Dendritic cell treated with granulocyte-macrophage colony-stimulating factor and Interleukin-4, amounts not matched to agents 40 ng/mL and 50 ng/mL, for 4 days (primary cell): ENCODE data around the gene ESPNL.
A peak's percentile ranks its signal among the peaks of the same experiment; 100 is the strongest.
"Not testable (repeated sequence)": the region's sequence is repeated elsewhere in the genome, so short reads cannot be mapped to it uniquely, and the experiment has no call there.

Source experiments
- H3K27ac Mint-ChIP-seq: one replicate; pipeline ENCODE4 v1.8.0; 2022; ENCODE audit warnings: mild to moderate bottlenecking, mixed read lengths
- H3K27me3 Mint-ChIP-seq: one replicate; pipeline ENCODE4 v1.8.0; 2022; ENCODE audit warnings: mild to moderate bottlenecking, mixed read lengths
- H3K36me3 Mint-ChIP-seq: one replicate; pipeline ENCODE4 v1.8.0; 2022; ENCODE audit warnings: low read depth, mixed read lengths
- H3K4me1 Mint-ChIP-seq: one replicate; pipeline ENCODE4 v1.8.0; 2022; ENCODE audit warnings: low read depth, mixed read lengths
- H3K4me3 Mint-ChIP-seq: one replicate; pipeline ENCODE4 v1.8.0; 2022; ENCODE audit warnings: mild to moderate bottlenecking, moderate library complexity, mixed read lengths
- H3K9me3 Mint-ChIP-seq: one replicate; pipeline ENCODE4 v1.8.0; 2022; ENCODE audit warnings: mixed read lengths
- intact Hi-C: fragments of 100-400 bp; cut with micrococcal nuclease; formaldehyde crosslinking; loops from one replicate; pipeline ENCODE4 v1.15.0; 2022

ESPNL gene

DNA sequence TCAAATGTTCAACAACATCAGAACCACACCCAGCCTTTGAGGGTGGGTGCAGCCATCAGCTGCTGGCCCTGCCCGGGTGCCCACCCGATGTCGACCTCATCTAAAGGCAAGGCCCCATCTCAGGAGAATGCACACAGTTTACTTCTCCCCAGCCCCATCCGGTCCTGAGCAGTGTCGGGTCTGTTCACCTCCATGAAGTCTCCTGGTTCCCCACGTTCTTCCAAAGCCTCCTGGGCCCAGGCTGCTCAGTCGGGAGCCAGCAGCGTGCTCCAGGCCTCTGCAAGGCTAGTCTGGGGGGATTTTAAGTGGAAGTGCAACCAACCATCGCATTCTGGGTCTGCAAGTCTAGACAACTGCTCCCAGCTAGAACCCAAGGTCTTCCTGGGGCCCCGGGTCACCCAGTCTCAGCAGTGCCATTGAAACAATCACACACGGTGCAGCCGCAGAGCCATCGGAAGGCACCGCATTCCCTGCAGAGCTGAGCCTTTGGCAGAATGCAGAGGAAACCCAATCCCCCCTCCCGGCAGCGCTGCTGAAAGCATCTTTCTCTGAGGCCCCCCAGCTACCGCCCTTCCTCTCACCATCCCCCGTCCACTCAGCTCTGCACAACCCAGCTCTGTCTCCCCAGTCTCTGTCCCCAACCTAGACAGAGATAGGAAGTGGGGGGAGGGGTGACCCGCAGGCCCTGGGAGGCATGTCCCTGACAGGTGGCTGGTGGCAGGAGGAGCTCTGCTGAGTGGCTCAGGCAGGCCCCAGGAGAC is 8.5 kb downstream of the ESPNL start:
- H3K27ac Mint-ChIP-seq = peak overlapping the region; percentile 67
- H3K36me3 Mint-ChIP-seq = peaks cover 28% of the 10 kb centered on the region
- peaks cover 59% of the 10 kb centered on the region for H3K4me1 Mint-ChIP-seq
- no peak overlapping the region for H3K4me3 Mint-ChIP-seq
- H3K9me3 Mint-ChIP-seq = peaks cover 21% of the 10 kb centered on the region
- intact Hi-C loops = no loop called here
- H3K27me3 Mint-ChIP-seq = peaks cover 3% of the 10 kb centered on the region

DNA sequence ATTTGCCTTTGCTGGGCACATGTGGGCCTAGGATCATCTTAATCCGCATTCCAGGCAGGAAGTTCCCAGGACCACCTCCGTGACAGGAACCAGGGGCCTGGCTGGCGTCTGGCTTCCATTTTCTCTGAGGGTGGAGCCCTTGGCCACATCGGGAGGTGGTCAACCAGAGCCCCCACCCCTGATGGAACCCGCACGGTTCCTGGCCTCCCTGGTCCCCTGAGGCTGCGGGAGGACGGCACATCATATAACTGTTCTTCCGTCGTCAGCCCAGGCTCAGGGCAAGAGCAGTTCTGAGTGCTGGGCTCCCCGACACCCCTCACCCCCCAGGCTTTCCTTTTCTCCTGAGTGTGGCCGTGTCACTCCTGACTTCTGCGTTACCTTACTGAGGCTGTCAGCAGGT is 13.5 kb downstream of the ESPNL start:
- H3K9me3 Mint-ChIP-seq = peaks cover 21% of the 10 kb centered on the region
- intact Hi-C loops = no loop called here
- H3K27ac Mint-ChIP-seq = no peak overlapping the region
- H3K36me3 Mint-ChIP-seq = peaks cover 23% of the 10 kb centered on the region
- H3K4me1 Mint-ChIP-seq = peaks cover 12% of the 10 kb centered on the region
- no peak overlapping the region for H3K4me3 Mint-ChIP-seq
- H3K27me3 Mint-ChIP-seq = peaks cover 21% of the 10 kb centered on the region

DNA sequence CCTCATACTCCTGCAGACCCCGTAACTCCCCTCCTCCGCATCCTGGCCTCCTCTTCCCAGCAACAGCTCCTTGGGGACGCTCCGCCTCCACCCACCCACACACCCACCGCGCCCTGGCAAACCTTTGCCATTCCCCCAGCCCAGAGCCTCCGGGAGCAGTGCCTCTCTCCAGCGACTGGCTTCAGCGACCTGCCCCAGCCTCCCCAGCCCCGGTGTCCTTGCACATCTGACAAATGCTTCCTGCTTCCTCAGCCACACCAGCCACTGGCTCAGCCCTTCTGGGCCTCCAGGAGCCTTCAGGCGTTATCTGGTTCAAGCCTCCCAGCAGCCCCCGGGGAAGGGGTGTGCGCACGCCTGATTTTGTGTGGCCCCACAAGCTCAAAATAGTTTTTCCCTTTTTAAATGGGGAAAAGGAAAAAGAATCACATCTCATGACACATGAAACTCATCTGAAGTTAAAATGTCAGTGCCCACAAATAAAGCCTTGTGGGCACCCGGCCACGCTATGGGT is 14.2 kb downstream of the ESPNL start:
- H3K27ac Mint-ChIP-seq = no peak overlapping the region
- peaks cover 29% of the 10 kb centered on the region for H3K36me3 Mint-ChIP-seq
- peaks cover 21% of the 10 kb centered on the region for H3K9me3 Mint-ChIP-seq
- intact Hi-C loops = no loop called here
- peaks cover 29% of the 10 kb centered on the region for H3K27me3 Mint-ChIP-seq
- no peak overlapping the region for H3K4me3 Mint-ChIP-seq
- H3K4me1 Mint-ChIP-seq = peaks cover 4% of the 10 kb centered on the region

DNA sequence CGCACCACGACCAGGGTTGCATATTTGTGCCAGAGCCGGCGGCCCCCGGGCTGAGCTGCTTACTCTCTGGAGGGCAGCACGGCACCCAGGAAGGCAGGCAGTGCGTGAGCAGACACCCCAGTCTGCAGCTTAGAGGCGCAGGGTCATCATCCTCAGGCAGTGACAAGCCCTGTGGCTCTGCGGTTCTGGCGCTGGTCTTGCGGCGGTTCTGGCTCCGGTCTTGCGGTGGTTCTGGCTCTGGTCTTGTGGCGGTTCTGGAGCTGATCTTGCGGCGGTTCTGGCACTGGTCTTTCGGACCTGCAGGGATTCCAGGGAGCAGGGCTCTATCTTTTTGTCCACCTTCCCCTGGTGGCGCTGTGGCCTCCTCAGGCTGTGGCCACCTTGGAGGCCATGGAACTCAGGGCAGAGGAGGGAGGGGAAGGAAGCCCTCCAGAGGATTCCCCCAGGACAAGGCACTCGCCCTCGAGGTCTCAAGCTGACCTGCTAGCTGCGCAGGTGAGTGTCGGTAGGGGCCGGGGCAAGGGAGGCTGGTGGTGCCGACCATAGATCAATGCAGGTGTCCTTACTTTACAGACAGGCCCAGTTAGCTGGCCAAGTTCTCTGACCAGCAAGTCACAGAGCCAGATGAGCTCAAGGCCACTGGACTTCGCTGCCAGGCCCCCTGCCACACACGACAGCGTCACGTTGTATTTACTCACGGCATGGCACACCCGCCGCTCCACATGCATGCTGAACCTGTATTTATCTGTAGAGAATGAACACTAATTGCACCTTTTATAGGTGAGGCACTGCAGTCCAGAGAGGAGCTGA is 14.9 kb downstream of the ESPNL start:
- H3K27me3 Mint-ChIP-seq = peaks cover 32% of the 10 kb centered on the region
- H3K4me1 Mint-ChIP-seq = no peaks in the 10 kb centered on the region
- no peak overlapping the region for H3K27ac Mint-ChIP-seq
- intact Hi-C loops = no loop called here
- no peak overlapping the region for H3K4me3 Mint-ChIP-seq
- H3K36me3 Mint-ChIP-seq = peaks cover 32% of the 10 kb centered on the region
- peaks cover 21% of the 10 kb centered on the region for H3K9me3 Mint-ChIP-seq

DNA sequence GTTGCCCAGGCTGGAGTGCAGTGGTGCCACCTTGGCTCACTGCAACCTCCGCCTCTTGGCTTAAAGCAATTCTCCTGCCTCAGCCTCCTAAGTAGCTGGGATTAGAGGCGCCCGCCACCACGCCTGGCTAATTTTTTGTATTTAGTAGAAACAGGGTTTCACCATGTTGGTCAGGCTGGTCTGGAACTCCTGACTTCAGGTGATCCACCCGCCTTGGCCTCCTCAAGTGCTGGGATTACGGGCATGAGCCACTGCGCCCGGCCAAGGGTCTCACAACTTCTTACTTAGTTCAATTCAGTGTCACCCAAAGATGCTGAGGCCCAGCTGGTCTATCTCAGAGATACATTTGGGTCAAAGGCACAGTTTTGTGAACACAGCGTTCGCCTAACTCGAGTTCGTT is 15.6 kb downstream of the ESPNL start:
- H3K27me3 Mint-ChIP-seq = peaks cover 38% of the 10 kb centered on the region
- H3K36me3 Mint-ChIP-seq = peaks cover 32% of the 10 kb centered on the region
- H3K27ac Mint-ChIP-seq, H3K4me1 Mint-ChIP-seq, H3K4me3 Mint-ChIP-seq, intact Hi-C loops: not testable (repeated sequence)
- peaks cover 21% of the 10 kb centered on the region for H3K9me3 Mint-ChIP-seq

DNA sequence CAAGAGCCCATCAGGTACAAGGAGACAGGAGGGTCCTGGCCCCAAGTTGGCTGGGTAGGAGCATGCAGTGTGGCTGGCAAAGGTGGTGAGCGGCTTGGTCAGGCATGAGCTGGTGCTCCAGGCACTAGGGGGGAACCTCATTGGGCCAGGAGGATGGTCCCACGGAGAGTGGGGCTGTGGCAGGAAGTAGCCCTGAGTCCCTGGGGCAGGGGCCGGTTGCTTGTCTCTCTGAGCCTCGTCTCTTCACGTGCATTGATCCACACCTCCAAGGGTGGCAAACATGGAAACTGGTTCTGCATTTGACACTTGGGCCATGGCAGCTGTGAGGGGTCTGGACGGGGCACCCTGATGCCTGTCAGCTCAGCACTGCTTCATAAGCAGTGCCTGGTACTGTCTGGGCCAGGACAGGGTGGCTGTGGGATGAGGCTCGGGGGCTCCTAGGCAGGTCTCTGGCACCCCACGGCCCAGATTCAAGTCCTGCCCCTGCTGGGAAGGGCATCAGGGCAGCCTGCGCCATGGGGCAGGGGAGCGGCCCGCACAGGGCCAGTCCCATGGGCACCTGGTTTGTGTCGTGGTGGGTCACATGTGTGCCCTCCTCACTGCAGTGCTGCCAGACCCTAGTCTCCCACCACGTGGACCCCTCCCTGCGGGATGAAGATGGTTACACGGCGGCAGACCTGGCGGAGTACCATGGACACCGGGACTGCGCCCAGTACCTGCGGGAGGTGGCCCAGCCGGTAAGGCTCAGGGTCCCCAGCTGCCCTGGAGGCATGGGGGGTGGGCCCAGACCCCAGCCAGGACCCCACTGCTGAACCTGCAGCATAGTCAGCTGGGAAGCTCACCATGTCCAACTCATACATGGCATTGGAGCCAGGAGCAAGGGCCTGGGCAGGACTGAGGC is 16.4 kb downstream of the ESPNL start:
- intact Hi-C loops = no loop called here
- H3K9me3 Mint-ChIP-seq = peaks cover 15% of the 10 kb centered on the region
- no peak overlapping the region for H3K4me3 Mint-ChIP-seq
- H3K27me3 Mint-ChIP-seq = peaks cover 38% of the 10 kb centered on the region
- H3K27ac Mint-ChIP-seq = no peak overlapping the region
- H3K4me1 Mint-ChIP-seq = no peaks in the 10 kb centered on the region
- H3K36me3 Mint-ChIP-seq = peaks cover 32% of the 10 kb centered on the region

DNA sequence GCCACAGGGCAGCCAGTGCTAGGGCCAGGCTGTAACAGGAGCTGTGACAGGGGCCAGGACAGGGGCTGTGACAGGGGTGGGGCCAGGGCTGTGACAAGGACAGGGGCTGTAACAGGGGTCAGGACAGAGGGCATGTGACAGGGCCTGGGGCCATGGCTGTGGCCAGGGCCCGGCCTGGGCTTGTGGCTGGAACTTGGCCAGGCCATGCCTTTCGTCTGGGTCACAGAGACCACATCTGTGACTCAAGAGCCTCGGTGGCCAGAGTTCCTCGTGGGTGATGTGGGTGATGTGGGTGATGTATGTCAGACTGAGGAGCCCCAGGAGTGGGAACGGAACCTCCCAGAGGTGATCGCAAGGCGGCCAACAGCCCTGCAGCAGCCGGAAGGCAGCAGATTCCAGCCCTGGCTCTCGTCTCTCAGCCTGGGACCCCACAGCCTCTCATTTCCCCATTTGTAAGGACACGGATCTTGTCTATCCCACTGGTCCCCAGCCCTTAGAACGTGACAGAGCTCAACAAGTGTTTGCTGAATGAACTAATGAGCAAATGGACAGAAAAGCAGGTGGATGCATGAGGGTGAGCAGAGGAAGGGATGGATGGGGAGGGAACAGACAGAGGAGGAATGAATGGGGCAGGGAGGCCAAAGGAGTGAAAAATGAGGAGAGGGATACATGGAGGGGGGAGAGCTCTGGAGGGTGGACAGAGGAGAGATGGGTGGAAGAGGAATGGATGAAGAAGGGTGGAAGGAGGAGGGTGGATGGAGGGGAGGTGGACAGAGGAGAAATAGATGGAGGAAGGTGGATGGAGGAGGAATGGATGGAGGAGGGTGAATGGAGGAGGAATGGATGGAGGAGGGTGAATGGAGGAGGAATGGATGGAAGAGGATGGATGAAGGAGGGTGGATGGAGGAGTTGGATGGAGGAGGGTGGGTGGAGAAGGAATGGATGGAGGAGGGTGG is 17.3 kb downstream of the ESPNL start:
- no peak overlapping the region for H3K4me3 Mint-ChIP-seq
- H3K9me3 Mint-ChIP-seq = peaks cover 9% of the 10 kb centered on the region
- H3K27ac Mint-ChIP-seq = no peak overlapping the region
- peaks cover 38% of the 10 kb centered on the region for H3K27me3 Mint-ChIP-seq
- intact Hi-C loops = no loop called here
- peaks cover 29% of the 10 kb centered on the region for H3K36me3 Mint-ChIP-seq
- no peaks in the 10 kb centered on the region for H3K4me1 Mint-ChIP-seq

DNA sequence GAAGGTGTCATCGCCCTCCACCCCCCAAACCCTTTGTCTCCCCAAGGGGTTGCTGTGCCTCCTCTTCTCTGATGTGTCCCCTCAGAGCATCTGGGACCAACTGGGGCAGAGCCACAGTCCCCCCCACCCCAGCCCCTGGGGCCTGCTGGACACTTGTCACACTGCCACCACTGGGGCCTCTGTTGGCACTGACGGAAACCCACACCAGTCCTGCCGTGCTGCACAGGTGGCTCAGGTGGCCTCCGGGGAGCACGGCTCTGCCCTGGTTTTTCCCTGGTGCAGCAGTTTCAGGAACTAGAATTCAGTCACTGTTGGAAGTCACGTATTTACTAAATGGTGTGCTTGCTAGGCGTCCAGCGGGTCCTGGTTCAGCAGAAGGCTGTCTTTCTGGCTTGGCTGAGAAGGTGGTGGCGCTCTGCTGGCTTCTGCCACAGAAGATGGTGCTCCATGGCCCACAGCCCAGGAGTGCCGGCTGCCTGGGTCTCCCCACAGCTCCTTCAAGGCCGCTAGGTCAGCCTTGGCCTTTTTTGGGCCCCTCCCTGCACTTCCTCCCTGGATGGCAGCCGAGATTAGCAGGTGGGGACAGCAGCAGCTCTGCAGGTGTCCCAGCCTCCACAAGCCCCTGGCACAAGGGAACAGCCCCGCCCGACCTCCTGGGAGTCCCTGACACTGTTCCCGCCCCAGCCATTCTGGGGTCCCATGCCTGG is 19.8 kb downstream of the ESPNL start:
- Mint-ChIP-seq H3K9me3 (no peaks in the 10 kb centered on the region), H3K27me3 (peaks cover 35% of the 10 kb centered on the region)
- intact Hi-C loops = no loop called here

DNA sequence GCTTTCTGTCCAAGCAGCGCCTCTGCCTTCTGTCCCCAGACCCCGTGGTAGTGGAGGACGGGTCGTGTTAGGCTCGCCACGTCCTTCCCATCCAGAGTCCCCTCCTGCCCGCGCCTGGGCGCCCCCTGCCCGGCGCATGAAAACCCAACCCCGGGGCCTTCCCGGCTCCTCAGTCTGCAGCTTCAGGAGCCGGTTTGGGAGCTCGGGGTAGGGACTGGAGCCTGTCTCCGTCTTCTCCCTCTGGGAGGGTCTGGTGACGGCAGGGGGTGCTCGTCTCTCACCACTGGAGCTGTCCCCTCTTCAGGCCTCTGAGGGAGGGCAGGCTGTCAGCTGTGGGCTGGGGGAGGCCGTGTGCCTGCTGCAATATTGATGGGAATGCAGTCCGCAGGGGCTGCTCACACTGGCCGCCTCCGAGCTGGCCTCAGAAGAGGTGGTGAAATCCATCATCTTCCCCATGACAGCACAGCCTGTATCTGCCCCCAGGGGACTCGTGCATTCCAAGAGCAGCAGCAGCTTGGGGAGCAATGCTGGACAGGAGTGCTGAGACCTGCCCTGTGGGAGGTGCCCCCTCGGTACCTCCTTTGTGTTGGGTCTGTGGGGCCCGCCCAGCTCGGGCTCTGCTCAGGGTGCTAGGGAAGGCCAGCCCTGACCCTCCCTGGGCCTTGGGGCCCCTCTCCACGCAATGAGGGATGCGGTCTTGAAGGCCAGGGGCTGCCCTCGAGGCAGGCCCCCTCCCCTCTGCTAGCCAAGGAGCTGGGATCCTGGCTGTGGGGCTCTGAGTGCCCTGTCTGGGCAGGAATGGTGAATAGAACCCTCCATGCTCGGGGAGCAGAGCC is 20.5 kb downstream of the ESPNL start:
- Mint-ChIP-seq H3K27me3 (peaks cover 35% of the 10 kb centered on the region), H3K36me3 (peaks cover 8% of the 10 kb centered on the region), H3K9me3 (no peaks in the 10 kb centered on the region), H3K4me3 (no peak overlapping the region), H3K27ac (no peak overlapping the region), H3K4me1 (no peaks in the 10 kb centered on the region)
- intact Hi-C loops = no loop called here

More for the DNA sequence above, 19.8 kb downstream of the ESPNL start:
- Mint-ChIP-seq H3K36me3 (peaks cover 8% of the 10 kb centered on the region), H3K4me1 (no peaks in the 10 kb centered on the region), H3K27ac (no peak overlapping the region), H3K4me3 (no peak overlapping the region)

DNA sequence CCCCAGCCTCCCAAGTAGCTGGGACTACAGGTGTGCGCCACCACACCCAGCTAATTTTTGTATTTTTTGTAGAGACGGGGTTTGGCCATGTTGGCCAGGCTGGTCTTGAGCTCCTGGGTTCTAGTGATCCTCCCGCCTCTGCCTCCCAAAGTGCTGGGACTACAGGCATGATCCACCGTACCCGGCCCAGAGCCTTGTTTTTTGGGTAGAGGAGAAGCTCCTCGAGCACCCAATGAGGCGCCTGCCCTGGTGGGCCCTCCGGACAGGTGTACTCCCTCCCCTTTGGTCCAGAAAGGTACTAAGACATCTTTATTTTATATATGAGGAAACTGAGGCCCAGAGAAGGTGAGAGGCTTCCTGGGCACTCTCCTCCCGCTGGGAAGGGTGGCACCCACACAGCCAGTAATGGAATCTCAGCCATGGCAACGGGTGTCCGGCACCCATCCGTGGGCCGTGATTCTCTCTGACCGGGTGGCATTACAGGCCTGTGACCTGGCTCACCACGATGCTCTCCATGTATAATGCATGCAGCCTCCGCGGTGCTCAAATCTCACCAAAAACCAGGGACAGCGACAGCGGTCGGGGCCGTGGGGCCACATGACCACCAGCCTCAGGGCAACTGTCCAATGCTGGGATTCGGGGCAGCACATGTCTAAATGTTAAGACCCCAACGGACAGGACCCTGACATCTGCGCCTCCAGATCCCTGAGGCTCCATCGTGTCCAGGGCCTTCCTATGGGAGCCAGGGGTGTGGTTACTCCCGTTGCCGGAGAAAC is 21.6 kb downstream of the ESPNL start:
- intact Hi-C loops = no loop called here
- peaks cover 35% of the 10 kb centered on the region for H3K27me3 Mint-ChIP-seq
- H3K27ac Mint-ChIP-seq = no peak overlapping the region
- H3K9me3 Mint-ChIP-seq = no peaks in the 10 kb centered on the region
- no peak overlapping the region for H3K4me3 Mint-ChIP-seq
- H3K36me3 Mint-ChIP-seq = peaks cover 8% of the 10 kb centered on the region
- H3K4me1 Mint-ChIP-seq = no peaks in the 10 kb centered on the region
